Liver (tissue), 9 donors: ENCODE data around the gene NR6A1. TPM values are rescaled to one million over a fixed set of nuclear protein-coding genes. Genes with fewer than 3 reads are reported as not detected.

Experiments used
- DNase-seq: peaks from one replicate; pipeline ENCODE4 v3.0.0-alpha.2; 2017; ENCODE audit warnings: low spot score
- H3K27ac ChIP-seq, 2 donors: one replicate each; pipeline ENCODE4 v1.7.0; 2013; ENCODE audit warnings: inconsistent platforms in 2 of 2, low read length in 2 of 2, control low read depth in 1 of 2, low read depth in 1 of 2, mild to moderate bottlenecking in 1 of 2
- H3K27me3 ChIP-seq, 4 donors: one replicate each; pipeline versions ENCODE4 v1.6.1 to v1.7.0; 2013; ENCODE audit warnings: low read length in 3 of 4, inconsistent platforms in 1 of 4, mild to moderate bottlenecking in 1 of 4, moderate library complexity in 1 of 4; ENCODE audit not compliant: control insufficient read depth in 4 of 4, insufficient read depth in 4 of 4
- H3K36me3 ChIP-seq, 4 donors: one replicate each; pipeline versions ENCODE4 v1.6.1 to v1.7.0; 2013; ENCODE audit warnings: low read length in 3 of 4, mild to moderate bottlenecking in 3 of 4, low read depth in 1 of 4, moderate library complexity in 1 of 4; ENCODE audit not compliant: control insufficient read depth in 4 of 4, insufficient read depth in 3 of 4
- H3K4me1 ChIP-seq, 4 donors: one replicate each; pipeline versions ENCODE4 v1.6.1 to v1.7.0; 2013; ENCODE audit warnings: low read length in 3 of 4, mild to moderate bottlenecking in 3 of 4, moderate library complexity in 1 of 4; ENCODE audit not compliant: control insufficient read depth in 4 of 4, insufficient read depth in 4 of 4
- H3K4me3 ChIP-seq, 3 donors: one replicate each; pipeline versions ENCODE4 v1.6.1 to v1.7.0; 2013; ENCODE audit warnings: low read length in 3 of 3, control low read depth in 1 of 3, low read depth in 1 of 3, mild to moderate bottlenecking in 1 of 3
- H3K9ac ChIP-seq, 2 donors: one replicate each; pipeline ENCODE4 v1.7.0; 2013; ENCODE audit warnings: low read length in 2 of 2, mild to moderate bottlenecking in 2 of 2, moderate library complexity in 2 of 2, control low read depth in 1 of 2, low read depth in 1 of 2
- H3K9me3 ChIP-seq, 4 donors: one replicate each; pipeline versions ENCODE4 v1.6.1 to v1.7.0; 2013; ENCODE audit warnings: low read length in 3 of 4; ENCODE audit not compliant: control insufficient read depth in 4 of 4
- ATF3 ChIP-seq: IDR thresholded peaks from 2 replicates; pipeline ENCODE4 v1.6.1; 2016; ENCODE audit warnings: antibody characterized with exemption
- FOXA1 ChIP-seq: IDR thresholded peaks from 2 replicates; pipeline ENCODE4 v1.6.1; 2016; ENCODE audit warnings: antibody characterized with exemption
- FOXA2 ChIP-seq: IDR thresholded peaks from 2 replicates; pipeline ENCODE4 v1.6.1; 2016; ENCODE audit warnings: antibody characterized with exemption
- GABPA ChIP-seq, 2 donors: IDR thresholded peaks in 1 of 2; conservative IDR thresholded peaks in 1 of 2; 2 replicates each; pipeline ENCODE4 v1.6.1; 2016; ENCODE audit warnings: antibody characterized with exemption in 2 of 2, mild to moderate bottlenecking in 1 of 2, moderate library complexity in 1 of 2
- HNF4A ChIP-seq, 2 donors: conservative IDR thresholded peaks; 2 replicates each; pipeline ENCODE4 v1.6.1; 2016; ENCODE audit warnings: antibody characterized with exemption in 2 of 2, mild to moderate bottlenecking in 2 of 2
- MAX ChIP-seq: IDR thresholded peaks from 2 replicates; pipeline ENCODE4 v1.6.1; 2016; ENCODE audit warnings: antibody characterized with exemption
- NR2F2 ChIP-seq: IDR thresholded peaks from 2 replicates; pipeline ENCODE4 v1.6.1; 2016; ENCODE audit warnings: antibody characterized with exemption
- RAD21 ChIP-seq, 2 donors: IDR thresholded peaks; 2 replicates each; pipeline ENCODE4 v1.6.1; 2016; ENCODE audit warnings: antibody characterized with exemption in 2 of 2, mild to moderate bottlenecking in 2 of 2
- REST ChIP-seq: IDR thresholded peaks from 2 replicates; pipeline ENCODE4 v1.6.1; 2016; ENCODE audit warnings: antibody characterized with exemption, mild to moderate bottlenecking
- RXRA ChIP-seq, 2 donors: IDR thresholded peaks; 2 replicates each; pipeline ENCODE4 v1.6.1; 2017 to 2018; ENCODE audit warnings: antibody characterized with exemption in 2 of 2, mild to moderate bottlenecking in 1 of 2
- SP1 ChIP-seq: IDR thresholded peaks from 2 replicates; pipeline ENCODE4 v1.6.1; 2018; ENCODE audit warnings: antibody characterized with exemption, mild to moderate bottlenecking
- TAF1 ChIP-seq: conservative IDR thresholded peaks from 2 replicates; pipeline ENCODE4 v1.6.1; 2016; ENCODE audit warnings: antibody characterized with exemption, mild to moderate bottlenecking
- YY1 ChIP-seq: IDR thresholded peaks from 2 replicates; pipeline ENCODE4 v1.6.1; 2016; ENCODE audit warnings: antibody characterized with exemption, mild to moderate bottlenecking
- WGBS: extraction: QIAGEN DNeasy Blood & Tissue Kit; methylation state at CpG from one replicate; pipeline ENCODE4 v1.1.7; 2013; 5-methylcytosine and 5-hydroxymethylcytosine counted together
- polyA plus RNA-seq, 2 donors: library from polyadenylated mRNA; stranded (reverse) in 1 of 2; unstranded in 1 of 2; fragments of 200-250 nt in 1 of 2; fragments of >200 nt in 1 of 2; fragmentation: Nextera tagmentation in 1 of 2; extraction: Ambion mirVana in 1 of 2; gene quantifications; one replicate each; pipeline versions ENCODE4 v1.2.1 to v1.2.3, GENCODE V29; 2013 to 2015
- total RNA-seq, 2 donors: library from RNA; depleted of rRNA; stranded (reverse); fragments of >200 nt; gene quantifications; one replicate each; pipeline ENCODE4 v1.2.3, GENCODE V29; 2014
- TF ChIP-seq, protein P1 (sequence below): fragments of 150-350 bp; IDR thresholded peaks from 2 replicates; pipeline ENCODE4 v1.5.1; 2017; ENCODE audit warnings: improper control_type of control experiment, low read depth, low read length; ENCODE audit not compliant: missing input control
- TF ChIP-seq, protein P2 (sequence below): IDR thresholded peaks from 2 replicates; pipeline ENCODE4 v1.6.1; 2016; ENCODE audit warnings: antibody characterized with exemption
- donor health status: healthy.
- donor health status: healthy.
- donor health status: healthy.
- donor health status: healthy.
- donor health status: healthy.

NR6A1 gene
- total and polyA plus RNA-seq, 4 donors: 0.72 to 6.1 (median 2.1) TPM

DNA sequence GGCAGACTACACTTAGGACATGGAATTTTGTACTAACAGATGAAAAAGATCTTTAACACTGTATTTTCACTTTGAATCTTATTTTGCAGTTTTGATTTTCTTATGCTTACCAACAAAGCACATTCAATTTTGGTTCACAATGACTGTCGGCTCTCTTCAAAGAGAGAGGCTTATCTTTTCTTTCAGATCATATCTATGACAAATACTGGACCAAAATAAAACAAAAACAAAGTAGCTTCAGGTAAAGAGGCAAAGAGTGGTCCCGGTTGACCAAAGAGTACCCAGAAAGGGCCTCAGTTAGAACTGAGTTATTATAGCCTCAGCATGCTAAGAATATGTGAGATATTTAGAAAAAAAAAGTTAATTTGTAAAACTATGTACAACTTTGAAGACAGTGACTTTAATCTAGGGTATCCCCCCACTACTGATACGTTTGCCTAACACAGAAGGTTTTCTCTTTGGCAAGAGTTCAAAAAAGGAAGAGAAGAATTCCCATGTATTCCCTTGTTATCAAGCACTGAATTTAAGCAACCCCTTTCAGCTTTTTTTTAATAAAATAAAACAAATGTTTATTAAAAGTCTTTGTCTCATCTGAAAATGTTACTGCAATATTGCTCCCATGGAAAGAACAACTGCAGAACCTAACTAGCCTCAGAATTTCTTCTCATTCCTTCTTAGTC, 50.5 kb downstream of the NR6A1 start:
- H3K9ac ChIP-seq: no peak overlapping the region
- H3K36me3 ChIP-seq: no peaks in the 10 kb centered on the region
- 58% methylated on average over 3 of the region's 3 CpGs for WGBS

GRCh38 chr9:124718928-124719327, 52.2 kb downstream of the NR6A1 start:
- Histone ChIP-seq H3K27me3 (no peaks in the 10 kb centered on the region), H3K27ac (no peak overlapping the region), H3K4me3 (no peak overlapping the region), H3K9ac (no peak overlapping the region), H3K4me1 (peaks cover 0 to 10% (median 4%) of the 10 kb centered on the region in 4 donors), H3K36me3 (no peaks in the 10 kb centered on the region), H3K9me3 (no peaks in the 10 kb centered on the region)
- DNase-seq: no peak
- 96% methylated on average over 6 of the region's 6 CpGs for WGBS
- no peak for TF ChIP-seq RXRA (IDR thresholded peaks at IDR 0.05)

More for the DNA sequence above, 50.5 kb downstream of the NR6A1 start:
- no peaks in the 10 kb centered on the region for H3K9me3 ChIP-seq
- no peak for TF ChIP-seq RXRA (IDR thresholded peaks at IDR 0.05)
- no peak for TF ChIP-seq FOXA2
- no peak for TF ChIP-seq NR2F2
- no peaks in the 10 kb centered on the region for H3K27me3 ChIP-seq
- H3K27ac ChIP-seq: no peak overlapping the region
- no peak for DNase-seq
- H3K4me3 ChIP-seq: no peak overlapping the region
- peaks cover 1 to 26% (median 17%) of the 10 kb centered on the region in 4 donors for H3K4me1 ChIP-seq

GRCh38 chr9:124717597-124717996, 53.5 kb downstream of the NR6A1 start:
- H3K4me1 ChIP-seq: peaks cover 0 to 10% (median 4%) of the 10 kb centered on the region in 4 donors
- H3K36me3 ChIP-seq: no peaks in the 10 kb centered on the region
- TF ChIP-seq ATF3 (no peak), NR2F2 (no peak), RAD21 (IDR thresholded peaks at IDR 0.05) (no peak), HNF4A (conservative IDR thresholded peaks at IDR 0.05) (no peak), RXRA (IDR thresholded peaks at IDR 0.05) (no peak), FOXA1 (no peak), SP1 (no peak), REST (no peak), GABPA (IDR thresholded peaks at IDR 0.05 in 1 of 2, conservative IDR thresholded peaks at IDR 0.05 in 1 of 2) (no peak), MAX (no peak), FOXA2 (no peak), YY1 (no peak), TAF1 (no peak)
- TF ChIP-seq, protein P1, sequence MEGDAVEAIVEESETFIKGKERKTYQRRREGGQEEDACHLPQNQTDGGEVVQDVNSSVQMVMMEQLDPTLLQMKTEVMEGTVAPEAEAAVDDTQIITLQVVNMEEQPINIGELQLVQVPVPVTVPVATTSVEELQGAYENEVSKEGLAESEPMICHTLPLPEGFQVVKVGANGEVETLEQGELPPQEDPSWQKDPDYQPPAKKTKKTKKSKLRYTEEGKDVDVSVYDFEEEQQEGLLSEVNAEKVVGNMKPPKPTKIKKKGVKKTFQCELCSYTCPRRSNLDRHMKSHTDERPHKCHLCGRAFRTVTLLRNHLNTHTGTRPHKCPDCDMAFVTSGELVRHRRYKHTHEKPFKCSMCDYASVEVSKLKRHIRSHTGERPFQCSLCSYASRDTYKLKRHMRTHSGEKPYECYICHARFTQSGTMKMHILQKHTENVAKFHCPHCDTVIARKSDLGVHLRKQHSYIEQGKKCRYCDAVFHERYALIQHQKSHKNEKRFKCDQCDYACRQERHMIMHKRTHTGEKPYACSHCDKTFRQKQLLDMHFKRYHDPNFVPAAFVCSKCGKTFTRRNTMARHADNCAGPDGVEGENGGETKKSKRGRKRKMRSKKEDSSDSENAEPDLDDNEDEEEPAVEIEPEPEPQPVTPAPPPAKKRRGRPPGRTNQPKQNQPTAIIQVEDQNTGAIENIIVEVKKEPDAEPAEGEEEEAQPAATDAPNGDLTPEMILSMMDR: no peak
- TF ChIP-seq, protein P2, sequence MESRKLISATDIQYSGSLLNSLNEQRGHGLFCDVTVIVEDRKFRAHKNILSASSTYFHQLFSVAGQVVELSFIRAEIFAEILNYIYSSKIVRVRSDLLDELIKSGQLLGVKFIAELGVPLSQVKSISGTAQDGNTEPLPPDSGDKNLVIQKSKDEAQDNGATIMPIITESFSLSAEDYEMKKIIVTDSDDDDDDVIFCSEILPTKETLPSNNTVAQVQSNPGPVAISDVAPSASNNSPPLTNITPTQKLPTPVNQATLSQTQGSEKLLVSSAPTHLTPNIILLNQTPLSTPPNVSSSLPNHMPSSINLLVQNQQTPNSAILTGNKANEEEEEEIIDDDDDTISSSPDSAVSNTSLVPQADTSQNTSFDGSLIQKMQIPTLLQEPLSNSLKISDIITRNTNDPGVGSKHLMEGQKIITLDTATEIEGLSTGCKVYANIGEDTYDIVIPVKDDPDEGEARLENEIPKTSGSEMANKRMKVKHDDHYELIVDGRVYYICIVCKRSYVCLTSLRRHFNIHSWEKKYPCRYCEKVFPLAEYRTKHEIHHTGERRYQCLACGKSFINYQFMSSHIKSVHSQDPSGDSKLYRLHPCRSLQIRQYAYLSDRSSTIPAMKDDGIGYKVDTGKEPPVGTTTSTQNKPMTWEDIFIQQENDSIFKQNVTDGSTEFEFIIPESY: no peak
- no peaks in the 10 kb centered on the region for H3K27me3 ChIP-seq
- no peak overlapping the region for H3K4me3 ChIP-seq
- H3K9me3 ChIP-seq: no peaks in the 10 kb centered on the region
- 91% methylated on average over 2 of the region's 2 CpGs for WGBS
- no peak overlapping the region for H3K9ac ChIP-seq
- H3K27ac ChIP-seq: no peak overlapping the region
- DNase-seq: no peak
